Activated CD4-positive, alpha-beta T cell treated with anti-CD3 and anti-CD28 coated beads for 36 hours (primary cell): ENCODE results near the gene UIMC1. TPM values are rescaled to one million over a fixed set of nuclear protein-coding genes. Genes with fewer than 3 reads are reported as not detected.

Source experiments
- ATAC-seq: fragments of 200-7000 bp; cut with Tn5 transposase; one replicate; pipeline ENCODE4 v1.10.0; 2021; ENCODE audit warnings: mild to moderate bottlenecking, moderate library complexity
- CTCF ChIA-PET: fragments of 350-600 bp; sonication (Branson Sonifier 250); formaldehyde crosslinking; loops from one replicate; lab custom pipeline; 2021; ENCODE audit warnings: antibody characterized with exemption; lab: Charles Lee
- POLR2A ChIA-PET: fragments of 350-600 bp; sonication (Branson Sonifier 250); formaldehyde crosslinking; loops from one replicate; lab custom pipeline; 2021; ENCODE audit warnings: antibody characterized with exemption, inconsistent platforms; lab: Charles Lee
- DNase-seq: peaks from one replicate; pipeline ENCODE4 v3.0.0-alpha.2; 2020
- H3K27ac Mint-ChIP-seq: one replicate; pipeline ENCODE4 v1.8.0; 2021; ENCODE audit warnings: mixed read lengths
- H3K27me3 Mint-ChIP-seq: one replicate; pipeline ENCODE4 v1.8.0; 2021; ENCODE audit warnings: mixed read lengths
- H3K36me3 Mint-ChIP-seq: one replicate; pipeline ENCODE4 v1.8.0; 2021; ENCODE audit warnings: low read depth, mixed read lengths
- H3K4me1 Mint-ChIP-seq: one replicate; pipeline ENCODE4 v1.8.0; 2021; ENCODE audit warnings: mixed read lengths
- H3K4me3 Mint-ChIP-seq: one replicate; pipeline ENCODE4 v1.8.0; 2021; ENCODE audit warnings: mild to moderate bottlenecking, moderate library complexity, mixed read lengths
- H3K9me3 Mint-ChIP-seq: one replicate; pipeline ENCODE4 v1.8.0; 2021; ENCODE audit warnings: low read depth, mixed read lengths
- intact Hi-C, 2 experiments: fragments of 100-400 bp; cut with DNase I in 1 of 2; cut with micrococcal nuclease in 1 of 2; formaldehyde crosslinking; loops; one replicate each; pipeline versions ENCODE4 v1.14.2 to v1.15.1; 2022 to 2024; cut with DNase I, micrococcal nuclease
- total RNA-seq, 2 experiments: library from RNA; stranded (reverse); gene quantifications; one replicate each; pipeline ENCODE4 v1.2.3, GENCODE V29; 2021

UIMC1 gene
- total RNA-seq, 2 experiments from 2014 or later, result 50.4 to 53.4 TPM

DNA sequence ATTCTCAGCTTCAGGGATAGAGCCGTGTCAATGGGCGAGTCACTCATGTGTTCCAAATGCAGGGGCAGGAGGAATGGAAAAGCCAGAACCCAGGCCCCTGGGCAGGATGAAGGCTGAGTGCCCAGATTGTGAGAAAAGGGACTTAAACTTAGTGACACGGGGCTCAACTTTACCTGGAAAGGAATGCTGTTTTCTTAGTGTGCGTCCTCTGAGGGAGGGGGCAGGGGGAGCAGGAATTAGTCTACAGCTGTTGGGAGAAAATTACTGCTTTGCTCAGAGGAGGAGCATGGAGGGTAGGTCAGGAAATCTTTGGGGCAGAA is 122.0 kb downstream of the UIMC1 start:
- H3K4me3 Mint-ChIP-seq, result no peak overlapping the region
- no peaks in the 10 kb centered on the region for H3K36me3 Mint-ChIP-seq
- DNase-seq (no peak), ATAC-seq (no peak)
- no peak overlapping the region for H3K27ac Mint-ChIP-seq
- H3K27me3 Mint-ChIP-seq, result no peaks in the 10 kb centered on the region
- peaks cover 3% of the 10 kb centered on the region for H3K4me1 Mint-ChIP-seq
- ChIA-PET POLR2A (no interaction called here), CTCF (interaction anchor here (1.4 kb wide), 1 partner anchor 10 kb away, joined by 3 read pairs; no protein-coding TSS in a partner anchor)
- intact Hi-C loops, result no loop called here
- H3K9me3 Mint-ChIP-seq, result no peaks in the 10 kb centered on the region

DNA sequence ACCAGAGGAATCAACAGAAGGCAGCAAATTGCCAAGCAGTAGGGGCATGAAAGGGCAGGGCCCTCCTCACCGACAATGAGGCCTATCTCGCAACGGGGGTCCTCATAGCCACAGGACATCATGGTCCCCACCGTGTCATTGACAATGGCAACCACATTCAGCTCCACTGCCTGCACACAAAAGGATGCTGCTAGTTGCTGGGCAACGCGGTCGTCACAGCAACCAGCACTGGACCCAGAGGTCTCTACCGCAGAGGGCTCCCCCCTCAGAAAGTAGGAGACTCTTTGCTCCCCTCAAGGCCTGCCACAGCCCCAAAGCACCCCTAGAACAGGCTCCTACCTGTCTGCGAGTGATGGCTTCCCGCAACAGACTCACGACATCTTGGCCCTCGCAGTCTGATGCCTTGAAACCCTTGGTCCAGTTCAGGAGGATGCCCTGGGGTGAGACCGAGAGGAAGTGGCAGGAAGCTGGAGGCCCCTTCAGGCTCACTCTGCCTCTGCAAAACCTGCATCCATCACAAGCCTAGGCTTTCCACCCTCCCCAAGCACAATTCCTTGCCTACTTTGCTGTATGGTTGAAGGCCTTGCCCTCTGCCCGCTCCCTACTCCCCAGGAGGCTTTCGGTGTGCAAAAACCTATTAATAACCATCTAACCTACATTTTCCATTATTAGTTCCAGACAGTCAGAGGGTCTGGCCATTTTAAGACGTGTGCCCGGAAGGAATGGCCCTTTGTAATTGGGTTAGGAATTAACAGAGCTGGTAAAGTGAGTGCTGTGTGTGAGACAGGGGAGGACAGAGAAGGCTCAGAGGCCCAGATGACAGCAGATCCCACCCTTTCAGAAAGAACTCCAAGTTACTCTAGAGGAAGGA is 122.6 kb downstream of the UIMC1 start:
- intact Hi-C loops, result no loop called here
- ATAC-seq (no peak), DNase-seq (no peak)
- Mint-ChIP-seq H3K27ac (no peak overlapping the region), H3K4me3 (no peak overlapping the region), H3K9me3 (no peaks in the 10 kb centered on the region), H3K4me1 (peaks cover 3% of the 10 kb centered on the region), H3K27me3 (no peaks in the 10 kb centered on the region), H3K36me3 (no peaks in the 10 kb centered on the region)
- POLR2A ChIA-PET, result no interaction called here
- CTCF ChIA-PET, result interaction anchor here (1.4 kb wide), 1 partner anchor 9 kb away, joined by 3 read pairs; no protein-coding TSS in a partner anchor

DNA sequence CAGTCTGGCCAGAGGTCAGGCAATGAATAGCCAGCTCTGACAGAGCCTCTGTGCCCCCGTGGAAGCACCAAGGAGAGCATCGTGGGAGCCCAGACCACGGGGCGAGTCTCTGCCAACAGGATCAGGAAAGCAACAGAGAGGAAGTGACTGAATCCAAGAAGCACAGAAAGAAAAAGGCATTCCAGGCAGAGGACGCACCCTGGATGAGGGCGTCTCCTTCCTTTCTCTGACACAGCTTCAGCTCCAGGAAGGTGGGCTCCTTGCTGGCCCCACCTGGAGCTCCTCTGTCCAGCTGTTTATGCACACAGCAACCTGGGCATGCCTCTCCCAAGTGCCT is 124.0 kb downstream of the UIMC1 start:
- POLR2A ChIA-PET, result no interaction called here
- DNase-seq (no peak), ATAC-seq (no peak)
- H3K36me3 Mint-ChIP-seq, result no peaks in the 10 kb centered on the region
- CTCF ChIA-PET, result interaction anchor here (0.7 to 1.0 kb wide), 2 partner anchors 14 to 224 kb away, joined by 3 read pairs; no protein-coding TSS in a partner anchor
- H3K27ac Mint-ChIP-seq, result no peak overlapping the region
- peaks cover 3% of the 10 kb centered on the region for H3K4me1 Mint-ChIP-seq
- H3K9me3 Mint-ChIP-seq, result no peaks in the 10 kb centered on the region
- no peak overlapping the region for H3K4me3 Mint-ChIP-seq
- intact Hi-C loops, result no loop called here
- H3K27me3 Mint-ChIP-seq, result no peaks in the 10 kb centered on the region

DNA sequence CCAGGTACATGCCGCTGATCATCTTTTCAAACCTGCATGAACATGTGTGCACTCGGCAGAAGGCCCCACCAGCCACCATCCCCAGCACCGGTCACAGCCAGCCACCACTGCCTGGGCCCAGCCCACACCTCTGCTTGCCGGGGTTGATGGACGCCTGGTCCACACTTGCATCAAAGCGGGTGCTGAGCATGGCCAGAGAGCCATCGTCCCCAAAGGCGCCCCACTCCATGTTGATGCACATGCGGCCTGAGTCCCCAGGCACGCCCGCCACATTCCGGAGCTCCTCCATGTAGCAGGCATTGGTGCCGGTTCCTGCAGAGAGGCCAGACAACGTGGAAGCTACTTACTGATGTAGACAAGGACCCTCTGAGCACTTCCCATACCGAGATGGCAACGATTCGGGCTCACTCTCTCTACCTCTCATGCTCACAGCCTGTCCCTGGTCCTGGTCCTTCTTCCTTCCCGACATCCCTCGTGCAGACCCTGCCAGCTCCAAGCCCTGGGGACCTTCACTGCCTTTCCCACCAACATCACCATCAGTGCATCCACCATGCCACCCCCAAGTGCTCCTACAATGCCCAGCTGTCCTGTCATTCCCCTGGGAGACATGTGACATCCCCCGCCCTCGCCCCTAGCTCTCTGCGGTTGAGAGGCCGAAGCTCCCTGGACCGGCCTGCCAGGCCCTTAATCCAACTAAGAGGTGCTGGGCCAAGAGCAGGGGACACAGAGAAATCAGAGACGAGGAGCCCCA is 124.6 kb downstream of the UIMC1 start:
- ChIA-PET POLR2A (no interaction called here), CTCF (interaction anchor here (1.0 kb wide), 1 partner anchor 14 kb away, joined by 3 read pairs; no protein-coding TSS in a partner anchor)

DNA sequence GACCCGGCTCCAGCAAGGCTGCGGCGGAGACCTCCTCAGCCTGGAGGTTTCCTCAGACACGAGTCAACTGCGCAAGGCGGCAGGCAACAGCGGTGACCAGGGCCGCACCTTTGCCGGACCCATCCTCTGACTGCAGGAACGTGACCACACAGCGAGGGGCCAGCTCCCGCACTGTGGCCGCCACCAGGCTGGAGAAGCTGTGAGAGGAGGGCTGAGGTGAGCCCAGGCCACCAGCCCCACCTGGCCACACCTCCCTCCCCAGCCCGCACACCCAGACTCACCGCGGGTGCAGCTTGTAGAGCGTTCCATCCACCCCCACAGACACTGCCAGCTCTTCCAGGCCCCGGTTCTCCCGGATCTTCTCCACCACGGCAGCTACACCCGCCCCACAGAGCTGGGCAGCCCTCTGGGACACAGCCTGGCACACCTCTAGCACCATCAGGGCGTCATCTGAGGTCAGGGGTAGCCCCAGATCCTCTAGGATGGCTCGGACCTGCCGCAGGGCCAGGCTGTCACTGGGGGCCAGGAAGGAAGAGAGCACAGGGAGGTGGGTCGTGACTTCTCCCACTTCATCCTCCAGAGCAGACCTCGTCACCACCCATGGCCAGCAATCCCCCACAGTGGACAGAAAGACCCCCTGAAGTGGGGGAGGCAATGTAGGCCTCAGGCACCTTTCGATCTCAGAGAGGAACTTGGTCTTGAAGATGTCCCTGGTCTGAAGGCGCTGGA is 125.4 kb downstream of the UIMC1 start:
- DNase-seq (no peak), ATAC-seq (no peak)
- POLR2A ChIA-PET, result no interaction called here
- intact Hi-C loops, result no loop called here
- Mint-ChIP-seq H3K4me3 (no peak overlapping the region), H3K27me3 (peaks cover 6% of the 10 kb centered on the region), H3K27ac (no peak overlapping the region), H3K4me1 (peaks cover 3% of the 10 kb centered on the region), H3K9me3 (no peaks in the 10 kb centered on the region), H3K36me3 (no peaks in the 10 kb centered on the region)
- CTCF ChIA-PET, result interaction anchor here (1.0 kb wide), 1 partner anchor 15 kb away, joined by 3 read pairs; no protein-coding TSS in a partner anchor

More for the DNA sequence above, 124.6 kb downstream of the UIMC1 start:
- DNase-seq, result no peak
- Mint-ChIP-seq H3K9me3 (no peaks in the 10 kb centered on the region), H3K27me3 (peaks cover under 1% of the 10 kb centered on the region), H3K36me3 (no peaks in the 10 kb centered on the region), H3K27ac (no peak overlapping the region), H3K4me1 (peaks cover 3% of the 10 kb centered on the region), H3K4me3 (no peak overlapping the region)
- no peak for ATAC-seq
- intact Hi-C loops, result no loop called here

DNA sequence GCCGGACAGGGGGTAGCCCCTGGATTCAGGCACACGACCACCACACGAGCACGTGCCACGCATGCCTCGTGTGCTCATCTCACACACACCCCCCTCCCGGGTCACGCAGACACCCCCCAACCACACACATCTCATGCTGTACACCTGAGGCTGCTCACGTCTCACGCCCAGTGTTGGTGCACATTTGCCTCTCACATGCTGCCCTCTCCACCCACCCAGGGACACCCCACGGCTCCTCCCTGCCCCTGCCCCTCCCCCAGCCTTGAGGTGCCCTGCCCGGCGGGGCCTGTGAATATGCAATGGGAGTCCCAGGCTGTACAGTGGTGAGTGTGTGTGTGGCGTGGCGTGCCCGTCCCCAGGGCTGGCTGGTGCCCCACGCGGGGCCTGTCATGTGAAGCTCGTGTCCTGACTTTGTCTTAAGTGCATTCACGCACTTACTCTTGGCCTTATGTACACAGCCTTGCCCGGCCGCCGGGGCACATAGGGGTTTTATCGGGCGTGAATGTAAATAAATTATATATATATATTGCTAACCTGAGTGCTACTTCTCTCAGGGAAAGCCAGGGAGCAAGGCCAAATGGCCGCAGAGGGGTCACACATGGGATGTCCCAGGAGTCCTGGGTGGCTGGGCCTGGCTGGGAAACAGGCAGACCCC is 126.1 kb downstream of the UIMC1 start:
- ATAC-seq, result no peak

DNA sequence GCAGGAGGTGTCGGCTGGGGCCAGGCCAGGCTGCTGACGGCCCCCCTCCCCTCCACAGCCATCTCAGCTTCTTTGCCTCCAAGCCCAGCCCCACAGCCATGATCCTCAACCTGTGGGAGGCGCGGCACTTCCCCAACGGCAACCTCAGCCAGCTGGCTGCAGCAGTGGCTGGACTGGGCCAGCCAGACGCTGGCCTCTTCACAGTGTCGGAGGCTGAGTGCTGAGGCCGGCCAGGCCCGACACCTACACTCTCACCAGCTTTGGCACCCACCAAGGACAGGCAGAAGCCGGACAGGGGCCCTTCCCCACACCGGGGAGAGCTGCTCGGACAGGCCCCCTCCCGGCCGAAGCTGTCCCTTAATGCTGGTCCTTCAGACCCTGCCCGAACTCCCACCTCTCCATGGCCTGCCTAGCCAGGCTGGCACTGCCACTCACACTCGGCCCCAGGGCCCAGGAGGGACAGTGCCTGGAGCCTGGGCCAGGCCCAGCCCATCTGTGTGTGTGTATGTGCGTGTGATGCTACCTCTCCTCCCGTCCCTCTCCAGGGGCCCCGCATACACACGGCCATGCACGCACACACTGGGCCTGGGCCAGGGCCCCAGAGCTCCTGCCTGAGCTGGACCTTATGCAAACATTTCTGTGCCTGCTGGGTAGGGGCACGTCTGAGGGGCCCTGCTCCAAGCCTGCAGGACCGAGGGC is 126.8 kb downstream of the UIMC1 start:
- no peaks in the 10 kb centered on the region for H3K36me3 Mint-ChIP-seq
- H3K27ac Mint-ChIP-seq, result no peak overlapping the region
- peaks cover 20% of the 10 kb centered on the region for H3K27me3 Mint-ChIP-seq
- intact Hi-C loops, result no loop called here
- H3K9me3 Mint-ChIP-seq, result no peaks in the 10 kb centered on the region
- POLR2A ChIA-PET, result no interaction called here
- H3K4me3 Mint-ChIP-seq, result no peak overlapping the region
- CTCF ChIA-PET, result interaction anchor here (0.9 kb wide), 1 partner anchor 219 kb away, joined by 3 read pairs; no protein-coding TSS in a partner anchor
- no peak for DNase-seq
- peaks cover 10% of the 10 kb centered on the region for H3K4me1 Mint-ChIP-seq
- ATAC-seq, result no peak

More for the DNA sequence above, 126.1 kb downstream of the UIMC1 start:
- H3K9me3 Mint-ChIP-seq, result no peaks in the 10 kb centered on the region
- no peaks in the 10 kb centered on the region for H3K36me3 Mint-ChIP-seq
- H3K27ac Mint-ChIP-seq, result no peak overlapping the region
- ChIA-PET POLR2A (no interaction called here), CTCF (no interaction called here)
- no peak for DNase-seq
- no peak overlapping the region for H3K4me3 Mint-ChIP-seq
- peaks cover 9% of the 10 kb centered on the region for H3K4me1 Mint-ChIP-seq
- peaks cover 13% of the 10 kb centered on the region for H3K27me3 Mint-ChIP-seq
- intact Hi-C loops, result no loop called here

DNA sequence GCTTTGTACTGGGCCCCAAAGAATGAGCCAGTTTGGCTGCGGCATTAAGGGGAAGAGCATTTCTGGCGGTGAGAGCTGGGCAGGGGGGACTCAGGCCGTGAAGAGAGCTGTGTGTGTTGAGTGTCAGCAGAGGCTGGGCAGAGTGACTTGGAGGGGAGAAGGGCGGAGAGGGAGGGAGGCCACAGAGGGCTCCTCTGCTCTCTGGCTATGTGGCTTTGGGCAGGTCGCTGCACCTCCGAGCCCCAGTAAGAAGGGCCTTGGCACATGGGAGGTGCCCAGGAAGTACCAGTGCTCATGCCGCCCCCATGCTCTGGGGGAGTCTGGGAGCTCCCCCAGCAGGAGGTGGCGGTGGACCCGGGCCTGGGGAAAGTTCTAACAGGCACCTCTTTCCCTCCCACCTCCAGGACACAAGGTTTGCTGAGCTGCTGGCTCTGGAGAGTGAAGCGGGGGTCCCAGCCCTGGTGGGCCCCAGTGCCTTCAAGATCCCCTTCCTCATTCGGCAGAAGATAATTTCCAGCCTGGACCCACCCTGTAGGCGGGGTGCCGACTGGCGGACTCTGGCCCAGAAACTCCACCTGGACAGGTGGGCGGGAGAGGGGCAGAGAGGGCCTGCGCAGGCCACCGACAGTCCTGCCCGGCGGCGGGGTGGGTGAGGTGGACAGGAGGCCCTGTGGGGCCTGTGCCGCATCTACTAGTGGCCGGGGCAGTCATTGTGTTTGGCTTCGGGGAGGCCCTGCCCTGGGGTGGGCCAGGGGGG is 127.5 kb downstream of the UIMC1 start:
- no peaks in the 10 kb centered on the region for H3K36me3 Mint-ChIP-seq
- DNase-seq (no peak), ATAC-seq (no peak)
- CTCF ChIA-PET, result interaction anchor here (0.9 kb wide), 1 partner anchor 218 kb away, joined by 3 read pairs; no protein-coding TSS in a partner anchor
- H3K27ac Mint-ChIP-seq, result no peak overlapping the region
- intact Hi-C loops, result no loop called here
- H3K9me3 Mint-ChIP-seq, result no peaks in the 10 kb centered on the region
- H3K4me3 Mint-ChIP-seq, result no peak overlapping the region
- H3K4me1 Mint-ChIP-seq, result peaks cover 7% of the 10 kb centered on the region
- H3K27me3 Mint-ChIP-seq, result peaks cover 20% of the 10 kb centered on the region
- POLR2A ChIA-PET, result interaction anchor here (0.6 kb wide), 1 partner anchor 9 kb away, joined by 3 read pairs; no protein-coding TSS in a partner anchor

DNA sequence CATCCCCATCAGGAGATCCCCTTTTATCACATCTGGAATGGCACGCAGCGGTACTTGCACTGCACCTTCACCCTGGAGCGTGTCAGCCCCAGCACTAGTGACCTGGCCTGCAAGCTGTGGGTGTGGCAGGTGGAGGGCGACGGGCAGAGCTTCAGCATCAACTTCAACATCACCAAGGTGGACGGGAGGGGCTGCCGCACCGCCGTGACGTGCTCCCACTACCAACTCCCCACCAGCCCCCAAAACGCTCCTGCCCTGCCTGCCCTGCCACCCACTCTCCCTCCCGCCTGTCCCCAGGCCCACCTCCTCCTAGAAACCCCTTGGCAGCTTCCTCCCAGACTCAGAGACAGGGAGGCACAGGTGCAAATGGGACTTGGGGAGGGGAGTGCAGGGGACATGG is 128.1 kb downstream of the UIMC1 start:
- Mint-ChIP-seq H3K27me3 (peaks cover 20% of the 10 kb centered on the region), H3K27ac (no peak overlapping the region), H3K9me3 (no peaks in the 10 kb centered on the region), H3K36me3 (no peaks in the 10 kb centered on the region), H3K4me1 (peaks cover 7% of the 10 kb centered on the region), H3K4me3 (no peak overlapping the region)
- intact Hi-C loops, result no loop called here
- no peak for DNase-seq
- ChIA-PET CTCF (interaction anchor here (0.9 kb wide), 1 partner anchor 218 kb away, joined by 3 read pairs; no protein-coding TSS in a partner anchor), POLR2A (interaction anchor here (0.6 kb wide), 1 partner anchor 10 kb away, joined by 3 read pairs; no protein-coding TSS in a partner anchor)
- ATAC-seq, result no peak

DNA sequence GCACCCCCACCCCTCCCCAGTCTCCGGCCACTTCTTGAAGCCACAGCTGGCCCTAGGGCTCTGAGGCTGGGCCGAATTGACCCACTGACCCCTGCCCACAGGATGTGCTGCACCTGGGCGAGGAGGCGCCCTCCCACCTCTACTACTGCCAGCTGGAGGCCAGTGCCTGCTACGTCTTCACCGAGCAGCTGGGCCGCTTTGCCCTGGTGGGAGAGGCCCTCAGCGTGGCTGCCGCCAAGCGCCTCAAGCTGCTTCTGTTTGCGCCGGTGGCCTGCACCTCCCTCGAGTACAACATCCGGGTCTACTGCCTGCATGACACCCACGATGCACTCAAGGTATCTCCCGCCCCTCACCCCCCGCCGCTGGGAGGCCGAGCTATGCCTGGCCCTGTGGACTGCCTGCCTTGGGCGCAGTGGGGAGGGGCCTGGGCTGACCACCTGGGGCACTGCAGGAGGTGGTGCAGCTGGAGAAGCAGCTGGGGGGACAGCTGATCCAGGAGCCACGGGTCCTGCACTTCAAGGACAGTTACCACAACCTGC is 128.7 kb downstream of the UIMC1 start:
- H3K36me3 Mint-ChIP-seq, result no peaks in the 10 kb centered on the region
- intact Hi-C loops, result no loop called here
- CTCF ChIA-PET, result interaction anchor here (0.7 kb wide), 1 partner anchor 192 kb away, joined by 3 read pairs; no protein-coding TSS in a partner anchor
- peaks cover 20% of the 10 kb centered on the region for H3K27me3 Mint-ChIP-seq
- H3K27ac Mint-ChIP-seq, result no peak overlapping the region
- no peaks in the 10 kb centered on the region for H3K9me3 Mint-ChIP-seq
- ATAC-seq, result no peak
- POLR2A ChIA-PET, result no interaction called here
- H3K4me1 Mint-ChIP-seq, result peaks cover 7% of the 10 kb centered on the region
- H3K4me3 Mint-ChIP-seq, result no peak overlapping the region
- DNase-seq, result no peak
